HG03045 (cell line): ENCODE results near the gene CSMD2.

ENCODE experiments used
- ATAC-seq: cut with Tn5 transposase; IDR thresholded peaks from one replicate; pipeline ENCODE4 v1.9.1; 2021; ENCODE audit warnings: mild to moderate bottlenecking, moderate library complexity; ENCODE audit not compliant: unreplicated experiment

The CSMD2 gene

GRCh38 chr1:34162852-34163766 is 1.9 kb downstream of the CSMD2 start:
- peak; percentile 83 for ATAC-seq

GRCh38 chr1:34156739-34157138 is 8.3 kb downstream of the CSMD2 start:
- ATAC-seq: no peak

- no peak for ATAC-seq
These were observed 9.2 kb downstream of the CSMD2 start for GRCh38 chr1:34155860-34156259.

- no peak for ATAC-seq
These were observed 11.8 kb downstream of the CSMD2 start for GRCh38 chr1:34153246-34153645.

GRCh38 chr1:34149501-34149900 is 15.5 kb downstream of the CSMD2 start:
- ATAC-seq: no peak

GRCh38 chr1:34147301-34147700 is 17.7 kb downstream of the CSMD2 start:
- no peak for ATAC-seq

GRCh38 chr1:34144766-34145165 is 20.3 kb downstream of the CSMD2 start:
- no peak for ATAC-seq

- ATAC-seq: no peak
These were observed 21.1 kb downstream of the CSMD2 start for GRCh38 chr1:34143975-34144374.

GRCh38 chr1:34140011-34140676 is 24.9 kb downstream of the CSMD2 start:
- ATAC-seq: no peak

GRCh38 chr1:34137411-34137810 is 27.6 kb downstream of the CSMD2 start:
- ATAC-seq: no peak

GRCh38 chr1:34132161-34132420 is 32.9 kb downstream of the CSMD2 start:
- no peak for ATAC-seq

- ATAC-seq: no peak
These were observed 33.5 kb downstream of the CSMD2 start for GRCh38 chr1:34131396-34132160.

- no peak for ATAC-seq
These were observed 34.7 kb downstream of the CSMD2 start for GRCh38 chr1:34130306-34130705.

GRCh38 chr1:34129630-34130029 is 35.4 kb downstream of the CSMD2 start:
- no peak for ATAC-seq

- ATAC-seq: no peak
These were observed 36.7 kb downstream of the CSMD2 start for GRCh38 chr1:34128186-34128889.

GRCh38 chr1:34127006-34128000 is 37.7 kb downstream of the CSMD2 start:
- no peak for ATAC-seq

GRCh38 chr1:34126486-34126885 is 38.5 kb downstream of the CSMD2 start:
- no peak for ATAC-seq

- no peak for ATAC-seq
These were observed 39.2 kb downstream of the CSMD2 start for GRCh38 chr1:34125721-34126380.
